ENCODE data around the gene C1QTNF6. TPM values are rescaled to one million over a fixed set of nuclear protein-coding genes. Genes with fewer than 3 reads are reported as not detected.

Gene C1QTNF6
- total and polyA plus RNA-seq, 10 of the 15 experiments (the other 5 are each of a cell fraction or from before 2014, with no cell fraction given), result 0.16 to 4.1 (median 1.3) TPM

GRCh38 chr22:37150701-37151100 lies 37.3 kb downstream of the C1QTNF6 start:
- H3K9ac ChIP-seq (ENCODE audit: control insufficient read depth, insufficient read depth, low read length), result no peak overlapping the region
- ATAC-seq (no peak), FAIRE-seq (no peak), DNase-seq (ENCODE audit: low read depth, low spot score) (no peak)
- peaks cover 2% of the 10 kb centered on the region; the same call in 2 of the 3 replicates for H3K9me3 ChIP-seq (replicated peaks; ENCODE audit: control insufficient read depth, insufficient read depth, low read length)
- ChIA-PET RAD21 (ENCODE audit: unreplicated experiment) (interaction anchor here (0.7 to 7.9 kb wide), 8 partner anchors 12 to 93 kb away, joined by 4 to 158 read pairs (median 19); partner anchors contain the start of gene RAC2), CTCF (interaction anchor here (0.6 to 7.1 kb wide), 8 partner anchors 11 to 135 kb away, joined by 3 to 116 read pairs (median 4); no protein-coding TSS in a partner anchor), SMC1A (ENCODE audit: uncharacterized antibody, unreplicated experiment) (interaction anchor here (1.2 to 12.5 kb wide), 8 partner anchors 10 to 67 kb away, joined by 3 to 203 read pairs (median 10); no protein-coding TSS in a partner anchor), POLR2A (interaction anchor here (1.5 to 7.0 kb wide), 4 partner anchors 11 to 93 kb away, joined by 4 to 128 read pairs (median 6); partner anchors contain the start of gene RAC2)
- peaks cover 47% of the 10 kb centered on the region for H3K4me1 ChIP-seq (ENCODE audit: control insufficient read depth, insufficient read depth, low read length)
- H4K20me1 ChIP-seq (ENCODE audit: control insufficient read depth, insufficient read depth), result peaks cover 2% of the 10 kb centered on the region; the same call in 1 of the 2 replicates
- H3K27me3 ChIP-seq (replicated peaks in 1 of 2; ENCODE audit: control insufficient read depth in 2 of 2, insufficient read depth in 2 of 2, low read length in 1 of 2), result no peaks in the 10 kb centered on the region
- no peak overlapping the region for H3K4me3 ChIP-seq
- in situ Hi-C loops (cut with MboI) (no loop called here), intact Hi-C loops (cut with micrococcal nuclease; ENCODE audit: unreplicated experiment) (loop anchor here (1.0 kb wide), 1 partner anchor 12 kb away; no protein-coding TSS in a partner anchor)
- H3K27ac ChIP-seq (ENCODE audit: control insufficient read depth, insufficient read depth), result peak overlapping the region; percentile 94; the same call in 1 of the 2 replicates
- TF ChIP-seq CREB1 (IDR thresholded peaks at IDR 0.05; ENCODE audit: low read depth), result no peak
- no peak for TF ChIP-seq CHD2 (IDR thresholded peaks at IDR 0.05; ENCODE audit: borderline replicate concordance, low read depth, low read length)
- no peak for TF ChIP-seq EED (IDR thresholded peaks at IDR 0.05; ENCODE audit: low read depth)
- no peak for TF ChIP-seq CEBPB (IDR thresholded peaks at IDR 0.05; ENCODE audit: borderline replicate concordance in 1 of 2, low read depth in 2 of 2, low read length in 2 of 2)
- TF ChIP-seq NR2C2 (IDR thresholded peaks at IDR 0.05; ENCODE audit: borderline replicate concordance, control insufficient read depth, insufficient read length, low read depth), result no peak
- peak; percentile 47; the same call in 1 of the 2 replicates for TF ChIP-seq ZNF207 (IDR thresholded peaks at IDR 0.05; ENCODE audit: borderline replicate concordance)
- TF ChIP-seq PBX3 (IDR thresholded peaks at IDR 0.05; ENCODE audit: insufficient replicate concordance, low read depth, low read length), result no peak
- no peak for TF ChIP-seq PML (IDR thresholded peaks at IDR 0.05; ENCODE audit: low read length)
- TF ChIP-seq ATF7 (IDR thresholded peaks at IDR 0.05; ENCODE audit: low read depth), result no peak
- no peak for TF ChIP-seq STAT3 (IDR thresholded peaks at IDR 0.05; ENCODE audit: low read depth, low read length)
- TF ChIP-seq JUND (IDR thresholded peaks at IDR 0.05; ENCODE audit: low read depth, low read length), result no peak
- TF ChIP-seq NFXL1 (IDR thresholded peaks at IDR 0.05; ENCODE audit: borderline replicate concordance), result no peak
- no peak for TF ChIP-seq ASH2L (IDR thresholded peaks at IDR 0.05; ENCODE audit: borderline replicate concordance, low read depth)
- peak; percentile 82; the same call in 1 of the 2 replicates for TF ChIP-seq ZNF217 (IDR thresholded peaks at IDR 0.05)
- TF ChIP-seq SMC3 (IDR thresholded peaks at IDR 0.05; ENCODE audit: borderline replicate concordance, low read length), result no peak
- TF ChIP-seq KDM1A (IDR thresholded peaks at IDR 0.05; ENCODE audit: borderline replicate concordance), result 0 out of 2 replicates have a peak, but pooled peaks have one; percentile 28
- 0 out of 2 replicates have a peak, but pooled peaks have one; percentile 37 for TF ChIP-seq SMARCA5 (IDR thresholded peaks at IDR 0.05)
- TF ChIP-seq POLR2A (IDR thresholded peaks at IDR 0.05; ENCODE audit: low read depth, low read length), result no peak
- no peak for TF ChIP-seq SREBF2 (IDR thresholded peaks at IDR 0.05; ENCODE audit: low read length)
- peaks cover 46% of the 10 kb centered on the region for H3K79me2 ChIP-seq (ENCODE audit: control insufficient read depth, insufficient read depth, low read length)
- BruUV-seq (replicated peaks), result no TSS peak
- H3K36me3 ChIP-seq (ENCODE audit: control insufficient read depth in 2 of 2, insufficient read depth in 2 of 2, low read length in 1 of 2), result no peaks in the 10 kb centered on the region; a peak in 1 of 4 replicates
- H3K4me2 ChIP-seq (ENCODE audit: control insufficient read depth, insufficient read depth), result no peak overlapping the region
- H2AFZ ChIP-seq (ENCODE audit: control insufficient read depth, low read depth, low read length), result no peak overlapping the region

Measured in GM12878 (cell line).